Keratinocyte (primary cell): ENCODE measurements around the gene GCNT2. TPM values are rescaled to one million over a fixed set of nuclear protein-coding genes. Genes with fewer than 3 reads are reported as not detected.

Experiments
- DNase-seq: peaks from one replicate; pipeline ENCODE4 v3.0.0-alpha.2; 2011; ENCODE audit warnings: low read depth, missing footprints, low spot score
- FAIRE-seq: peaks from 2 replicates; lab custom pipeline; 2011; peaks lifted over from hg19 to GRCh38; lab: Jason Lieb, UNC
- H2AFZ ChIP-seq: 2 replicates; pipeline ENCODE4 v1.6.0; 2012; ENCODE audit warnings: low read length, control low read depth, inconsistent platforms; ENCODE audit not compliant: control insufficient read depth
- H3K27ac ChIP-seq: 2 replicates; pipeline ENCODE4 v1.5.1; 2011; ENCODE audit warnings: low read length; ENCODE audit not compliant: control insufficient read depth, insufficient read depth
- H3K27me3 ChIP-seq: 3 replicates; pipeline ENCODE4 v1.6.0; 2011; ENCODE audit warnings: low read length; ENCODE audit not compliant: control insufficient read depth, insufficient read depth; ENCODE audit errors: extremely low read depth
- H3K36me3 ChIP-seq, 2 experiments: 2 replicates in 1 of 2; 3 replicates in 1 of 2; pipeline ENCODE4 v1.5.1; 2011; ENCODE audit warnings: low read length in 2 of 2, mild to moderate bottlenecking in 1 of 2; ENCODE audit not compliant: control insufficient read depth in 2 of 2, insufficient read depth in 2 of 2; ENCODE audit errors: extremely low read depth in 1 of 2
- H3K4me1 ChIP-seq: 3 replicates; pipeline ENCODE4 v1.5.1; 2011; ENCODE audit warnings: low read length; ENCODE audit not compliant: control insufficient read depth, insufficient read depth; ENCODE audit errors: extremely low read depth
- H3K4me2 ChIP-seq: 3 replicates; pipeline ENCODE4 v1.6.0; 2011; ENCODE audit warnings: low read depth, low read length; ENCODE audit not compliant: control insufficient read depth, insufficient read depth; ENCODE audit errors: extremely low read depth
- H3K4me3 ChIP-seq, 3 experiments: fragments of 200-600 bp in 1 of 3; sonication (generic) in 1 of 3; 2 replicates in 2 of 3; 3 replicates in 1 of 3; pipeline ENCODE4 v1.5.1; 2011 to 2016; ENCODE audit warnings: low read length in 3 of 3, mild to moderate bottlenecking in 3 of 3, control low read depth in 2 of 3, inconsistent platforms in 1 of 3, low read depth in 1 of 3, mixed read lengths in 1 of 3, mixed run types in 1 of 3, moderate library complexity in 1 of 3; ENCODE audit not compliant: control insufficient read depth in 2 of 3, insufficient read depth in 2 of 3; ENCODE audit errors: extremely low read depth in 1 of 3
- H3K79me2 ChIP-seq: 2 replicates; pipeline ENCODE4 v1.6.0; 2012; ENCODE audit warnings: low read length; ENCODE audit not compliant: control insufficient read depth, insufficient read depth
- H3K9ac ChIP-seq: 3 replicates; pipeline ENCODE4 v1.6.0; 2011; ENCODE audit warnings: low read length; ENCODE audit not compliant: control insufficient read depth, insufficient read depth; ENCODE audit errors: extremely low read depth
- H3K9me1 ChIP-seq: 3 replicates; pipeline ENCODE4 v1.6.0; 2011; ENCODE audit warnings: low read length; ENCODE audit not compliant: control insufficient read depth, insufficient read depth; ENCODE audit errors: extremely low read depth
- H3K9me3 ChIP-seq: 2 replicates; pipeline ENCODE4 v1.5.1; 2012; ENCODE audit warnings: low read depth, low read length; ENCODE audit not compliant: control insufficient read depth
- H4K20me1 ChIP-seq: 3 replicates; pipeline ENCODE4 v1.6.0; 2011; ENCODE audit warnings: low read length; ENCODE audit not compliant: control insufficient read depth, insufficient read depth; ENCODE audit errors: extremely low read depth
- CTCF ChIP-seq, 3 experiments: IDR thresholded peaks in 1 of 3; conservative IDR thresholded peaks in 1 of 3; optimal IDR thresholded peaks in 1 of 3; 2 replicates in 2 of 3; 3 replicates in 1 of 3; pipeline versions ENCODE3 to v1.5.1; 2011; ENCODE audit warnings: low read length in 3 of 3, mild to moderate bottlenecking in 3 of 3, moderate library complexity in 2 of 3, control low read depth in 1 of 3, inconsistent platforms in 1 of 3; ENCODE audit not compliant: insufficient read depth in 2 of 3; ENCODE audit errors: extremely low read depth in 1 of 3
- EZH2 ChIP-seq: IDR thresholded peaks from one replicate; pipeline ENCODE4 v1.6.1; 2012; ENCODE audit warnings: inconsistent platforms, mild to moderate bottlenecking, low read length, moderate library complexity
- dilution Hi-C: fragments of 300-500 bp; cut with MboI; formaldehyde crosslinking; loops from one replicate; pipeline ENCODE4 v1.7.0; 2020; ENCODE audit warnings: low sequenced_read_pairs; ENCODE audit not compliant: extremely low pct_ligation_motif_present
- polyA plus RNA-seq, 5 experiments: library from polyadenylated mRNA; depleted of rRNA in 3 of 5; stranded (reverse) in 3 of 5; stranded (forward) in 1 of 5; unstranded in 1 of 5; fragments of >200 nt; gene quantifications; 1 replicate in 1 of 5; 2 replicates in 3 of 5; 3 replicates in 1 of 5; pipeline versions ENCODE4 v1.2.1 to v1.2.3, GENCODE V29; 2011 to 2012; ENCODE audit warnings: missing spikeins in 2 of 5, low read depth in 1 of 5, low replicate concordance in 1 of 5

Gene GCNT2
- polyA plus RNA-seq, 1 donor (not counting 4 experiments of a cell fraction or from before 2014, with no cell fraction given) = 7.3 TPM

GRCh38 chr6:10550764-10551163 is 29.6 kb downstream of the GCNT2 start:
- Histone ChIP-seq H3K4me1 (peaks cover 12% of the 10 kb centered on the region), H3K9me3 (no peaks in the 10 kb centered on the region), H3K79me2 (no peaks in the 10 kb centered on the region), H4K20me1 (no peaks in the 10 kb centered on the region), H3K27ac (no peak overlapping the region), H3K36me3 (no peaks in the 10 kb centered on the region), H3K9me1 (no peaks in the 10 kb centered on the region), H3K4me2 (no peak overlapping the region), H3K9ac (no peak overlapping the region), H2AFZ (no peak overlapping the region), H3K27me3 (no peaks in the 10 kb centered on the region), H3K4me3 (no peak overlapping the region)
- dilution Hi-C loops = no loop called here
- DNase-seq (no peak), FAIRE-seq (no peak)
- TF ChIP-seq EZH2 (no peak), CTCF (optimal IDR thresholded peaks at IDR 0.05 in 1 of 3, IDR thresholded peaks at IDR 0.05 in 1 of 3, conservative IDR thresholded peaks at IDR 0.05 in 1 of 3; ENCODE audit: extremely low read depth in 1 of 3, insufficient read depth in 2 of 3, low read length in 3 of 3) (no peak)

- Histone ChIP-seq H2AFZ (no peak overlapping the region), H3K9ac (no peak overlapping the region), H3K27ac (no peak overlapping the region), H3K9me3 (no peaks in the 10 kb centered on the region), H3K36me3 (no peaks in the 10 kb centered on the region), H3K4me3 (no peak overlapping the region), H3K9me1 (no peaks in the 10 kb centered on the region), H3K79me2 (no peaks in the 10 kb centered on the region), H4K20me1 (no peaks in the 10 kb centered on the region), H3K27me3 (no peaks in the 10 kb centered on the region), H3K4me1 (peaks cover 13% of the 10 kb centered on the region), H3K4me2 (no peak overlapping the region)
- dilution Hi-C loops = no loop called here
- FAIRE-seq (no peak), DNase-seq (no peak)
- TF ChIP-seq EZH2 (no peak), CTCF (optimal IDR thresholded peaks at IDR 0.05 in 1 of 3, IDR thresholded peaks at IDR 0.05 in 1 of 3, conservative IDR thresholded peaks at IDR 0.05 in 1 of 3; ENCODE audit: extremely low read depth in 1 of 3, insufficient read depth in 2 of 3, low read length in 3 of 3) (no peak)
Observed at GRCh38 chr6:10552270-10552810, 31.2 kb downstream of the GCNT2 start.
